ENCODE results near the gene ZNF311.
"Not testable (repeated sequence)": the region's sequence is repeated elsewhere in the genome, so short reads cannot be mapped to it uniquely, and the experiment has no call there.

Gene ZNF311

DNA sequence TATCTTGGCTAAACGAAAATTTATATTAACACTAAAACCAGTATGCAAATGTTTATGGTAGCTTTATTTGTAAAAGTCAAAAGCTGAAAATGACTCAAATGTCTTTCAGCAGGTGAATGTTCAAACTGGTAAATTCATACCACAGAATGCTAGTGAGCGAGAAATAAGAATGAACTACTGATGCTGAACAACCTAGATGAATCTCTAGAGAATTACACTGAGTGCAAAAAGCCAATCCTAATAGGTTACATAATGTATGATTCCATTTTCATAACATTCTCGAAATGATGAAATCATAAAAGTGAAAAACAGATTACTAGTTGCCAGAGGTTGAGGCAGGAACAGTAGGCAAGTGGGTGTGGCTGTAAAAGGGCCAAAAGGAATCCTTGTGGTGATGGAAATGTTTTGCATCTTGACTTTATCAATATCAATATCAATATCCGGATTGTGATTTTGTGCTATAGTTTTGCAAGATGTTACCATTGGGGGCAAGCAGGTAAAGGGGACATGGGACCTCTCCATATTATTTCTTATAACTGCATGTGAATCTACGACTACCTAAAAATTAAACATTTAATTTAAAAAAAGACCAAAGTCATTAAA, 26.1 kb downstream of the ZNF311 start:
- DNase-seq (ENCODE audit: insufficient read length, low spot score) (no peak), FAIRE-seq (no peak)
- TF ChIP-seq POLR2A (IDR thresholded peaks at IDR 0.05; ENCODE audit: low read depth, low read length), result no peak

GRCh38 chr6:28978133-28978491, 27.0 kb downstream of the ZNF311 start:
- no peak for DNase-seq (ENCODE audit: insufficient read length, low spot score)
- FAIRE-seq, result no peak
- TF ChIP-seq POLR2A (IDR thresholded peaks at IDR 0.05; ENCODE audit: low read depth, low read length), result no peak

DNA sequence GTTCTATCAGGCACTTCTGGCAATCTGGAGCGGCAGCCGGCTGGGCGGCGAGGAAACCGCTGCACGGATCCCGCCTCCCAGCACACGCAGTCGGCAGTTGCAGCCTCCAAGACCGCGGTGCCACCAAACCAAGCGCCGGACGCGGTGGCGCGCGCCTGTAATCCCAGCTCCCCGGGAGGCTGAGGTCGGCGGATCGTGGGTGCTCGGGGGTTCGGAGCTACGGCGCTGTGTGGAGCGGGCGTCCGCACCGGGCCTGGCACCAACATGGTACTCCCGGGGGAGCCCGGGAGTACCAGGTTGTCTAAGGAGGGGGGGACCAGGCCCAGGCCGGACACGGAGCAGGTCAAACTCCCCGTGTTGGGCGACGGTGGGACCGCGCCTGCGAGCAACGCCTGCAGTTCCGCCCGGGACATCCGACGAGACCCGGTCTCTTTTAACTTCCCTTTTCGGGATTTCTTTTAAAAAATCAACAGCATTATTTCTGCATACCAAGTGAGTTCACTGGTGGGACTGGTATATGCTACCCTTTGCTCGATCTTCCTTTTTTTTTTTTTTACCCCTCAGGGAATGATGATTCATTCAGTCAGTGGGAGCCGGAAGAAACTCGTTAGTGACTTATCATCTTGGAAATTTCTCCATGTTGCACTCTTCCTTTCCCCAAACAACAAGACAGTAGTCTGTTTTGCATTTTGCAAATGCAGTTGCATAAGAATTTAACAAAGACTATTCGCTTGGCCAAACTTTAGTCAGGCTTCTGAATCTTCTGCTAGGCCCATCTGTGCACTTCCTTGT, 27.6 kb downstream of the ZNF311 start:
- no peak for FAIRE-seq
- DNase-seq (ENCODE audit: insufficient read length, low spot score), result no peak
- no peak for TF ChIP-seq POLR2A (IDR thresholded peaks at IDR 0.05; ENCODE audit: low read depth, low read length)

- DNase-seq (ENCODE audit: insufficient read length, low spot score) (no peak), FAIRE-seq (no peak)
- TF ChIP-seq POLR2A (IDR thresholded peaks at IDR 0.05; ENCODE audit: low read depth, low read length), result no peak
Measured at GRCh38 chr6:28976677-28977076, 28.4 kb downstream of the ZNF311 start.

- no peak for FAIRE-seq
- no peak for DNase-seq (ENCODE audit: insufficient read length, low spot score)
- no peak for TF ChIP-seq POLR2A (IDR thresholded peaks at IDR 0.05; ENCODE audit: low read depth, low read length)
Measured at GRCh38 chr6:28974505-28974904, 30.6 kb downstream of the ZNF311 start.

DNA sequence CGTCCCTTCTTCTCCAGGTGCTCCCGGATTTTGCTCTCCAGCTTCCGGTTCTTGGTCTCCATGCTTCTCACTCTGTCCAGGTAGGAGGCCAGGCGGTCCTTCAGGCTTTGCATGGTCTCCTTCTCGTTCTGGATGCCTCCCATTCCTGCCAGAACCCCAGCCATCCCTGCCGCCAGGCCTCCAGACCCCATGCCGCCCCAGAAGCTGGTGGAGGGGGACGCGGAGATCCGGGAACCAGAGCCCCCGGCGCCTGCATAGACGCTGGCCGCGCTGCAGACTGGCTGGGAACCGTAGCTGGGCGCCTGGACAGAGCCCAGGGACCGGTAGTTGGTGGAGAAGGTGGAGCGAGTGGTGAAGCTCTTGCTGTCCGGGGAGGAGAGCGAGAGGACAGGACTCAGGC, 35.1 kb downstream of the ZNF311 start:
- DNase-seq (ENCODE audit: insufficient read length, low spot score); FAIRE-seq: not testable (repeated sequence)

- FAIRE-seq, result no peak
- no peak for TF ChIP-seq POLR2A (IDR thresholded peaks at IDR 0.05; ENCODE audit: low read depth, low read length)
- DNase-seq (ENCODE audit: insufficient read length, low spot score), result no peak
Measured at GRCh38 chr6:28969129-28969528, 36.0 kb downstream of the ZNF311 start.

GRCh38 chr6:28968476-28968875, 36.6 kb downstream of the ZNF311 start:
- FAIRE-seq, result no peak
- DNase-seq (ENCODE audit: insufficient read length, low spot score), result no peak
- TF ChIP-seq POLR2A (IDR thresholded peaks at IDR 0.05; ENCODE audit: low read depth, low read length), result no peak

- no peak for FAIRE-seq
- no peak for DNase-seq (ENCODE audit: insufficient read length, low spot score)
- no peak for TF ChIP-seq POLR2A (IDR thresholded peaks at IDR 0.05; ENCODE audit: low read depth, low read length)
Measured at GRCh38 chr6:28965706-28966105, 39.4 kb downstream of the ZNF311 start.

DNA sequence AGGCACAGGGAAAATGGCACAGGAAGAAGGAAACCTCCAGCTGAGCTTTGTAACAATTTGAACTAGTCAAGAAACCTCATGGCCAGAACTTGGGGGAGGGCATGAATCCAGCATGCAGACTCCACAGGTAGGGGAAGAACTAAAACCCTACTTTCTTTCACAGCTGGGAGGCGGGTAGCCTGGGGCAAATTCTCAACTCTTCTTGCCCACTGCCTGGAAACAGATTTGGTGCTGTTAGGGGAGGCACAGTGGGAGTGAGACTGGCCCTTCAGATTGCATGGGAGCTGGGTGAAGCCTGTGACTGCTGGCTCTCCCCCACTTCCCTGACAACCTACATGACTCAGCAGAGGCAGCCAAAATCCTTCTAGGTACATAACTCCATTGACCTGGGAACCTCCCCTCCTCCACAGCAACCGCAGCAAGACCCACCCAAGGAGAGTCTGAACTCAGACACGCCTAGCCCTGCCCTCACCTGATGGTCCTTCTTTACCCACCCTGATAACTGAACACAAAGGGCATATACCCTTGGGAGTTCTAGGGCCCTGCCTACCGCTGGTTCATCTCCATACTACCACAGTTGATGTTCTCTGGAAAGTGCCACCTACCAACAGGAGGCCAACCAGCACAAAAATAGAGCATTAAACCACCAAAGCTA, 44.1 kb downstream of the ZNF311 start:
- FAIRE-seq (no peak), DNase-seq (ENCODE audit: insufficient read length, low spot score) (no peak)
- TF ChIP-seq POLR2A (IDR thresholded peaks at IDR 0.05; ENCODE audit: low read depth, low read length), result no peak

DNA sequence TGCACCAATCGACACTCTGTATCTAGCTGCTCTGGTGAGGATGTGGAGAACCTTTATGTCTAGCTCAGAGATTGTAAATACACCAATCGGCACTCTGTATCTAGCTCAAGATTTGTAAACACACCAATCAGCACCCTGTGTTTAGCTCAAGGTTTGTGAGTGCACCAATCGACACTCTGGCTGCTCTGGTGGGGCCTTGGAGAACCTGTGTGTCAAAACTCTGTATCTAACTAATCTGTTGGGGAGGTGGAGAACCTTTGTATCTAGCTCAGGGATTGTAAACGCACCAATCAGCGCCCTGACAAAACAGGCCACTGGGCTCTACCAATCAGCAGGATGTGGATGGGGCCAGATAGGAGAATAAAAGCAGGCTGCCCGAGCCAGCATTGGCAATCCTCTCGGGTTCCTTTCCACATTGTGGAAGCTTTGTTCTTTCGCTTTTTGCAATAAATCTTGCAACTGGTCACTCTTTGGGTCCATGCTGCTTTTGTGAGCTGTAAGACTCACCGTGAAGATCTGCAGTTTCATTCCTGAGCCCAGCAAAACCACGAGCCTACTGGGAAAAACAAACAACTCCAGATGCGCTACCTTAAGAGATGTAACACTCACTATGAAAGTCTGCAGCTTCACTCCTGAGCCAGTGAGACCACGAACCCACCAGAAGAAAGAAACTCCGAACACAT, 46.4 kb downstream of the ZNF311 start:
- FAIRE-seq; DNase-seq (ENCODE audit: insufficient read length, low spot score): not testable (repeated sequence)

DNA sequence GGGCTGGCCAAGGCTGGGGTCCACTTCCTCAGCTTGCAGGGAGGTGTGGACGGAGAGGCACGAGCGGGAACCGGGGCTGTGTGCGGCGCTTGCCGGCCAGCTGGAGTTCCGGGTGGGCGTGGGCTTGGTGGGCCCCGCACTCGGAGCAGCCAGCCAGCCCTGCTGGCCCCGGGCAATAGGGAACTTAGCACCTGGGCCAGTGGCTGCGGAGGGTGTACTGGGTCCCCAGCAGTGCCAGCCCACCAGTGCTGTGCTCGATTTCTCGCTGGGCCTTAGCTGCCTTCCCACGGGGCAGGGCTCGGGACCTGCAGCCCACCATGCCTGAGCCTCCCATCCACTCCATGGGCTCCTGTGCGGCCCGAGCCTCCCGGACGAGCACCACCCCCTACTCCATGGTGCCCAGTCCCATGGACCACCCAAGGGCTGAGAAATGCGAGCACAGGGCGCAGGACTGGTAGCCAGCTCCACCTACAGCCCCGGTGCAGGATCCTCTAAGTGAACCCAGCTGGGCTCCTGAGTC, 47.3 kb downstream of the ZNF311 start:
- not testable (repeated sequence) for FAIRE-seq; DNase-seq (ENCODE audit: insufficient read length, low spot score)

GRCh38 chr6:28956331-28956730, 48.8 kb downstream of the ZNF311 start:
- FAIRE-seq (no peak), DNase-seq (ENCODE audit: insufficient read length, low spot score) (no peak)
- no peak for TF ChIP-seq POLR2A (IDR thresholded peaks at IDR 0.05; ENCODE audit: low read depth, low read length)

DNA sequence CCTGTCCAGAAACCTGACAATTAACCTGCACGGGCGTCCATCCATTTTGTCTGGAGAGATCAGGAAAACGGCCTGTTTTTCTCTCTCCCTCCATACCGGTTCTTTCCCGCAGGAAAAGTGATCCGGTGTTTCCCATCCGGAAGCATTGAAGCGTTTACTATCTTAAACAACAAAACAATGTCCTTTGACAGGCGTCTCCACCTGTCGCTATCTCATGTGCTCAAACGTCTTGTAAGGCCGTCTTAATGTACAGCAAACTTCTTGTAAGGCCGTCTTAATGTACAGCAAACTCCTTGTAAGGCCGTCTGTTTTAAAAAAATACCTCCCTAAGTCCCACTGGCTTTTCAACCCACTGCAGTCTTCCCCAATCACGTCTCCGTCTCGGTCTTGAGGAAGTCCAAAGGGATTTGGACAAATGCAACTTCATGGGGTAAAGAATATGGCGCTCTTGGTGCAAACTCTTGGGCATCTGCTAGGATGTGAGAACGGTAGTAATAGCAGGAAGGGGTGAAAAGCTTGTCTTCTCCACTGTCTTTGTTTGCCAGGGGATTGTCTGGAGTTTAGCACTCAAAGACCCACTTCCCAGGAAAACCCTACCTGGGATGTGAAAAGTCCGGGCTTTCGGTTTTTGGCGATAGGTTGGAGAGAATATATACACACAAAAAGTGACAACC, 51.4 kb downstream of the ZNF311 start:
- DNase-seq (ENCODE audit: insufficient read length, low spot score) (no peak), FAIRE-seq (no peak)
- no peak for TF ChIP-seq POLR2A (IDR thresholded peaks at IDR 0.05; ENCODE audit: low read depth, low read length)
